ENCODE data around the gene ABHD1. TPM values are rescaled to one million over a fixed set of nuclear protein-coding genes. Genes with fewer than 3 reads are reported as not detected.

ABHD1 gene
- total RNA-seq, 4 donors from 2014 or later, result 0.61 to 2.3 (median 1.2) TPM

GRCh38 chr2:27125104-27125503, 1.5 kb downstream of the ABHD1 start:
- in situ Hi-C loops (cut with MboI; ENCODE audit: low sequenced_read_pairs in 4 of 4) (no loop called here), intact Hi-C loops (cut with DNase I; ENCODE audit: low total_unique reads) (no loop called here)
- Histone ChIP-seq H3K27ac (peak overlapping the region; percentile 83 to 93 (median 86)), H3K4me1 (peaks cover 15 to 27% of the 10 kb centered on the region in 2 donors), H3K4me3 (no peak overlapping the region), H3K36me3 (no peaks in the 10 kb centered on the region), H3K27me3 (no peaks in the 10 kb centered on the region), H3K9me3 (no peaks in the 10 kb centered on the region)
- DNase-seq (no peak), ATAC-seq (no peak)
- TF ChIP-seq POLR2A (IDR thresholded peaks at IDR 0.05), result no peak
- TF ChIP-seq, protein P1, sequence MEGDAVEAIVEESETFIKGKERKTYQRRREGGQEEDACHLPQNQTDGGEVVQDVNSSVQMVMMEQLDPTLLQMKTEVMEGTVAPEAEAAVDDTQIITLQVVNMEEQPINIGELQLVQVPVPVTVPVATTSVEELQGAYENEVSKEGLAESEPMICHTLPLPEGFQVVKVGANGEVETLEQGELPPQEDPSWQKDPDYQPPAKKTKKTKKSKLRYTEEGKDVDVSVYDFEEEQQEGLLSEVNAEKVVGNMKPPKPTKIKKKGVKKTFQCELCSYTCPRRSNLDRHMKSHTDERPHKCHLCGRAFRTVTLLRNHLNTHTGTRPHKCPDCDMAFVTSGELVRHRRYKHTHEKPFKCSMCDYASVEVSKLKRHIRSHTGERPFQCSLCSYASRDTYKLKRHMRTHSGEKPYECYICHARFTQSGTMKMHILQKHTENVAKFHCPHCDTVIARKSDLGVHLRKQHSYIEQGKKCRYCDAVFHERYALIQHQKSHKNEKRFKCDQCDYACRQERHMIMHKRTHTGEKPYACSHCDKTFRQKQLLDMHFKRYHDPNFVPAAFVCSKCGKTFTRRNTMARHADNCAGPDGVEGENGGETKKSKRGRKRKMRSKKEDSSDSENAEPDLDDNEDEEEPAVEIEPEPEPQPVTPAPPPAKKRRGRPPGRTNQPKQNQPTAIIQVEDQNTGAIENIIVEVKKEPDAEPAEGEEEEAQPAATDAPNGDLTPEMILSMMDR (IDR thresholded peaks at IDR 0.05 in 4 of 5, conservative IDR thresholded peaks at IDR 0.05 in 1 of 5), result no peak

- intact Hi-C loops (cut with DNase I; ENCODE audit: low total_unique reads), result no loop called here
- peak; percentile 75 to 96 for ATAC-seq
- H3K9me3 ChIP-seq, result no peaks in the 10 kb centered on the region
- in situ Hi-C loops (cut with MboI; ENCODE audit: low sequenced_read_pairs in 4 of 4), result no loop called here
- H3K36me3 ChIP-seq, result peaks cover 0 to 9% of the 10 kb centered on the region in 2 donors
- H3K27ac ChIP-seq, result peak overlapping the region; percentile 83 to 93 (median 86)
- H3K4me1 ChIP-seq, result peaks cover 15 to 27% of the 10 kb centered on the region in 2 donors
- no peaks in the 10 kb centered on the region for H3K27me3 ChIP-seq
- TF ChIP-seq, protein P1 (IDR thresholded peaks at IDR 0.05 in 4 of 5, conservative IDR thresholded peaks at IDR 0.05 in 1 of 5), result no peak
- peak in 1 of 2 donors; percentile 55 for TF ChIP-seq POLR2A (IDR thresholded peaks at IDR 0.05)
- DNase-seq, result peak; percentile 82 to 84
- H3K4me3 ChIP-seq, result no peak overlapping the region
Measured at GRCh38 chr2:27126252-27126710, 2.7 kb downstream of the ABHD1 start.

DNA sequence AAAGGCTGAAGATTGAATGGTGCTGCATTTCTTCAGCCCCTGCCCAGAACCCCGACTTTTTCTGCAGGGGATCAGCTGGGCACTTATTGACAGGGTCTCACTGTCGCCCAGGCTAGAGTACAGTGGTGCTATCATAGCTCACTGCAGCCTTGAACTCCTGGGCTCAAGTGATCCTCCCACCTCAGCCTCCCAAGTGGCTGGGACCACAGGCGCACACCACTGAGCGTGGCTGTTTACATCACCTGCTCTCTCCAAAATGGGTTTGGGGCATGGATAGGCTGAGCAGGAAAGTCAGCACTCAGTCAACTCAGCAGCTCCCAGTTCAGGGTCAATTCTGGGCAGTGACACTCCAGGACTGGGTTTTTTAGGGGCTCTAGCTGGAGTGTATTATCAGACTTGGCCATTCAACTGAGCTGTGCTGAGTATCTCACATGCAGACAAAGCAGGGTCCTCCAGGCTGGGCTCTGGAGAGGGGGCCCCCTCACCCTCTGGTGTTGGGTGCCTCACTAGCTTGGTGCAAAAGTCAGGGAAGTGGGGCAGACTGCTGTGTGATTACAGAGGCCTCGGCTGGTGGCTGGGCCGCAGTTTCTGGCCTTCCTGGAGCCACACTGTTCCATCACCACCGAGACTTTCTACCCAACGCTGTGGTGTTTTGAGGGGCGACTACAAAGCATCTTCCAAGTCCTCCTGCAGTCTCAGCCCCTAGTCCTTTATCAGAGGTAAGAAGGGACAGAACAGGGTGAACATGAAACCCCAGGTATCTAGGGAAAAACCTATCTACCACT, 4.5 kb downstream of the ABHD1 start:
- DNase-seq (no peak), ATAC-seq (no peak)
- H3K9me3 ChIP-seq, result no peaks in the 10 kb centered on the region
- peak overlapping the region in 3 of 4 donors; percentile 35 to 49 (median 48) for H3K27ac ChIP-seq
- peaks cover 0 to 25% of the 10 kb centered on the region in 2 donors for H3K36me3 ChIP-seq
- no peak overlapping the region for H3K4me3 ChIP-seq
- H3K27me3 ChIP-seq, result no peaks in the 10 kb centered on the region
- intact Hi-C loops (cut with DNase I; ENCODE audit: low total_unique reads), result no loop called here
- H3K4me1 ChIP-seq, result peaks cover 22 to 30% of the 10 kb centered on the region in 2 donors
- in situ Hi-C loops (cut with MboI; ENCODE audit: low sequenced_read_pairs in 4 of 4), result no loop called here
- no peak for TF ChIP-seq POLR2A (IDR thresholded peaks at IDR 0.05)
- TF ChIP-seq, protein P1 (IDR thresholded peaks at IDR 0.05 in 4 of 5, conservative IDR thresholded peaks at IDR 0.05 in 1 of 5), result no peak

DNA sequence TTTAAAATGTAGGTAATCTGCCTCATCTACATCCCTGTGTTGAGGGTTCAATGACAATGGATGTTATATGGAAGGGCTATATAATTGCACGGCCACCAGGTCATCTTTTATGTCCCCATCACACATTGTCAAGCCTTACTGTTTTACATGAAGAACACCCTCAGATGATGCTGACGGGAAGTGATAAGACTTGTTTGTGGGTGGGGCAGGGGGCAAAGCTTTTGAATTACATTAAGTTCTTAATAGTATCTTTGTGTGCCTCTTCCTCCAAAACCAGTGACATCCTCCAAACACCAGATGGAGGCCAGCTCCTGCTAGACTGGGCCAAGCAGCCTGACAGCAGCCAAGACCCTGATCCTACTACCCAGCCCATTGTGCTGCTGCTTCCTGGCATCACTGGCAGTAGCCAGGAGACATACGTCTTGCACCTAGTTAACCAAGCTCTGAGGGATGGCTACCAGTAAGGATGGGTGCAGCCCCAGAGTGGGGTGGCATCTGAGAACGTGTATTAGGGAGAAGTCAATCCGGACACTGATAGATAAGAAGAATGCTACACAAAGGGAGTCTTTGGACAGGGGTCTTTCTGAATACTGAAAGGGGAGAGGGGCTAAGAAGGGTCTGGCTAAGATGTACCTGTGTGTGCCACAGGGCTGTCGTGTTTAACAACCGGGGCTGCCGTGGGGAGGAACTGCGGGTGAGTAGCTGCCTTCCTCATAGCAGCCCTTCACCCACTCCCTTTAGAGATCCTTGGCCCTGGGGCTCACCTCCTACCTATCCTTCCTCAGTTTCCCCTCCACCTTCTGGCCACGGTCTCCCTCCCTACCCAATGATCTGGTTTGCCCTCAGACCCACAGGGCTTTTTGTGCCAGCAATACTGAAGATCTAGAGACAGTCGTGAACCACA, 5.3 kb downstream of the ABHD1 start:
- intact Hi-C loops (cut with DNase I; ENCODE audit: low total_unique reads) (no loop called here), in situ Hi-C loops (cut with MboI; ENCODE audit: low sequenced_read_pairs in 4 of 4) (no loop called here)

More for the DNA sequence above, 5.3 kb downstream of the ABHD1 start:
- Histone ChIP-seq H3K4me1 (peaks cover 23 to 37% of the 10 kb centered on the region in 2 donors), H3K36me3 (peaks cover 0 to 25% of the 10 kb centered on the region in 2 donors), H3K4me3 (no peak overlapping the region), H3K27ac (peak overlapping the region in 3 of 4 donors; percentile 27 to 49 (median 35)), H3K27me3 (no peaks in the 10 kb centered on the region), H3K9me3 (no peaks in the 10 kb centered on the region)
- DNase-seq (no peak), ATAC-seq (no peak)
- no peak for TF ChIP-seq POLR2A (IDR thresholded peaks at IDR 0.05)
- TF ChIP-seq, protein P1 (IDR thresholded peaks at IDR 0.05 in 4 of 5, conservative IDR thresholded peaks at IDR 0.05 in 1 of 5), result no peak
